ENCODE measurements around the gene ERG.

The ERG gene

DNA sequence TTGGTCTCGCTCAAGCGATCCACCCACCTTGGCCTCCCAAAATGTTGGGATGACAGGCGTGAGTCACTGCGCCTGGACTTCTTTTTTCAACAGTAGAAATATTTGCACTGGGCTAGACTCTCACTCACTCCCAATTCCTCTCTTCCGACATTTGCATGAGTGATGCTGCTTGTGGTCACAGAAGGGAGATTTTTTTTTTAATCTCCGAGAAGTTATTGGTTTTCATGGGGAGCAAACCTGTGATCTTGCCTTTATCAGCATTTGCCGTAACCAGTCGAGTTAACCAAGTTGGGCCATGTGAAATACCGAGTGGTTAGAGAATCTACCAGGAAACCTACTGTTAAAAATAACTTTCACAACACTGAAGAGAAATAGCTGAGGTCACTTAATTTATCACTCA lies 21.1 kb downstream of the ERG start:
- Histone ChIP-seq H3K27me3 (ENCODE audit: control insufficient read depth in 5 of 5, insufficient read depth in 4 of 5, low read length in 5 of 5) (peaks cover 0 to 16% (median 0%) of the 10 kb centered on the region in 5 donors), H3K9ac (ENCODE audit: low read length in 5 of 5) (no peak overlapping the region), H3K27ac (ENCODE audit: low read depth, low read length) (peak overlapping the region; percentile 38), H3K36me3 (ENCODE audit: control insufficient read depth in 5 of 5, insufficient read depth in 5 of 5, low read length in 5 of 5) (no peaks in the 10 kb centered on the region), H3K4me1 (ENCODE audit: control insufficient read depth in 5 of 5, insufficient read depth in 5 of 5, low read length in 5 of 5) (peaks cover 0 to 80% (median 0%) of the 10 kb centered on the region in 5 donors), H3K9me3 (ENCODE audit: control insufficient read depth in 5 of 5, low read length in 5 of 5) (no peaks in the 10 kb centered on the region), H3K4me3 (ENCODE audit: low read depth in 1 of 5, low read length in 5 of 5) (no peak overlapping the region)

DNA sequence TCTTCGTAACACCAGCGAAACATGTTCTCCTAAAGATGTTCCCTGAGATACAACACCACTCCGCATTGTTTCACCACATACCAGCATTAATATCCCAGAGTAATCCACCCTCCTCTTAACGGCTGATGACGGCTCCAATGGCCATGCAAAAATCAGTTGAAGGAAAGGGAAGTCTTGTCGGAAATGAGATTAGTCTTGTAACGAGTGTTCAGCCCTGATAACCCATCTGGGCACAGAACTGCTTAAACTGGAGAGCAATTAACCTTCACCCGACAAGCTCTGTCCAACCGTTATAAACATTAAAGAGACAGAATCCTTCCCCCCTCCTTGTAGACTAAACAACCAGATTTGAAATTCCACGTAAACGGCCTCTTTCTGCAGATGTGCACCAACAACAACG lies 21.9 kb downstream of the ERG start:
- Histone ChIP-seq H3K36me3 (ENCODE audit: control insufficient read depth in 5 of 5, insufficient read depth in 5 of 5, low read length in 5 of 5) (no peaks in the 10 kb centered on the region), H3K4me3 (ENCODE audit: low read depth in 1 of 5, low read length in 5 of 5) (peak overlapping the region in 1 of 5 donors; percentile 14), H3K9ac (ENCODE audit: low read length in 5 of 5) (no peak overlapping the region), H3K9me3 (ENCODE audit: control insufficient read depth in 5 of 5, low read length in 5 of 5) (no peaks in the 10 kb centered on the region), H3K27ac (ENCODE audit: low read depth, low read length) (peak overlapping the region; percentile 71), H3K4me1 (ENCODE audit: control insufficient read depth in 5 of 5, insufficient read depth in 5 of 5, low read length in 5 of 5) (peaks cover 0 to 83% (median 0%) of the 10 kb centered on the region in 5 donors), H3K27me3 (ENCODE audit: control insufficient read depth in 5 of 5, insufficient read depth in 4 of 5, low read length in 5 of 5) (peaks cover 0 to 16% (median 0%) of the 10 kb centered on the region in 5 donors)

DNA sequence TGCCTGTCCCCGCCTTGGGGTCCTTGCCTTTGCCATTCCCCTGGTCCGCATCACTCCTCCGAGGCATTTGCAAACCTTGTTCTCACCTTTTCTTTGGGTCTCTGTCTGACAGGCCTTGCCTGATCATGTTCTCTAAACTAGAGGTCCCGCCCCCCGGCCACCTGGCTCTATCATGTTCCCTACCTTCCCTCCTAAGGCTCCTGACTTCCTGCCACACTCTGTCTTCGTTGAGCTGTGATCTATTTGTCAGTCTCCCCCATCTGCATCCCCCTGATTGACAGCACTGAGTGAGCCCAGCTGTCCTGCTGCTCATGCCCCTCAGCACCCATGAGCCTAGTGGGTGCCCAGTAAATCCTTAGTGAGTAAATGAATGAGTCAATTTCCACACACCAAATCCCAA lies 22.8 kb downstream of the ERG start:
- Histone ChIP-seq H3K27me3 (ENCODE audit: control insufficient read depth in 5 of 5, insufficient read depth in 4 of 5, low read length in 5 of 5) (peaks cover 0 to 16% (median 0%) of the 10 kb centered on the region in 5 donors), H3K9me3 (ENCODE audit: control insufficient read depth in 5 of 5, low read length in 5 of 5) (no peaks in the 10 kb centered on the region), H3K4me3 (ENCODE audit: low read depth in 1 of 5, low read length in 5 of 5) (no peak overlapping the region), H3K27ac (ENCODE audit: low read depth, low read length) (peak overlapping the region; percentile 71), H3K4me1 (ENCODE audit: control insufficient read depth in 5 of 5, insufficient read depth in 5 of 5, low read length in 5 of 5) (peaks cover 0 to 89% (median 2%) of the 10 kb centered on the region in 5 donors), H3K9ac (ENCODE audit: low read length in 5 of 5) (peak overlapping the region in 1 of 5 donors; percentile 34), H3K36me3 (ENCODE audit: control insufficient read depth in 5 of 5, insufficient read depth in 5 of 5, low read length in 5 of 5) (no peaks in the 10 kb centered on the region)

DNA sequence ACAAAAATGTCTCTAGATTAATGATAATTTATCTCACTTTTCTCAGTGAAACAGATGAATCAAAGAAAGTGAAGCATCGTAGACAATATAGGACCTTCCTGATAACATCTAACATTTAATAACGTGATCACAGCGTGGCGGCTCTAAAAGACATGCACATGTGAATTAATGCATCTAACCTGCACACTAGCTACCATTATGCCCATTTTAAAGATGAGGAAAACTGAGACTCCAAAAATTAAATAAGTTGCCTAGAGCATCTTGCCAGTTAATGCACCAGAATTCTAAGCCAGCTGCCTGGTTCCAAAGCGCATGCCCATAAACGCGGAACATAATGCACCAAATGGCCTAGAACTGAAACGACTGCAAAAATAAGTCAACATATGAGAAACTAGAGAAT lies 23.5 kb downstream of the ERG start:
- H3K4me3 ChIP-seq (ENCODE audit: low read depth in 1 of 5, low read length in 5 of 5), result no peak overlapping the region
- peak overlapping the region in 1 of 5 donors; percentile 45 for H3K9ac ChIP-seq (ENCODE audit: low read length in 5 of 5)
- H3K4me1 ChIP-seq (ENCODE audit: control insufficient read depth in 5 of 5, insufficient read depth in 5 of 5, low read length in 5 of 5), result peaks cover 0 to 84% (median 2%) of the 10 kb centered on the region in 5 donors
- H3K27me3 ChIP-seq (ENCODE audit: control insufficient read depth in 5 of 5, insufficient read depth in 4 of 5, low read length in 5 of 5), result peaks cover 0 to 16% (median 0%) of the 10 kb centered on the region in 5 donors
- H3K9me3 ChIP-seq (ENCODE audit: control insufficient read depth in 5 of 5, low read length in 5 of 5), result no peaks in the 10 kb centered on the region
- H3K36me3 ChIP-seq (ENCODE audit: control insufficient read depth in 5 of 5, insufficient read depth in 5 of 5, low read length in 5 of 5), result no peaks in the 10 kb centered on the region
- peak overlapping the region; percentile 71 for H3K27ac ChIP-seq (ENCODE audit: low read depth, low read length)

DNA sequence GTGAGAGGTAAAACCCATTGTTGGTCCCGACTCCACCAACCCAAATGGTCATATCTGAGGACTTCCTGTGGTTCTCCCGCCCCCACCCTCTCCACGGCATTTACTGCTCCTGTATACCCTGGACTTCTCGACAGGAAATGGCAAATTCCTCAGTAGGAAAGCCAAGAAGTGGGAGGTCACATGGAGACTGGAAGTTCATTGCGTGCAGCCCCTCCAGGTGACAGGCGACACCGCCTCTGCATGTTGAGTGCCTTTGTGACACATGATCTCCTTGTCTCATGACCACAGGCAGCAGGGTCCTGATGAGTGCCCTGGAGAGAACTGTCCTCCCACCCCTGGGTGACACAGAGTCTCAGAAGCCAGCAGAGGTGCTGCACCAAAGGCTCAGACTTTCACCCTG lies 24.2 kb downstream of the ERG start:
- H3K27ac ChIP-seq (ENCODE audit: low read depth, low read length), result peak overlapping the region; percentile 64
- H3K4me3 ChIP-seq (ENCODE audit: low read depth in 1 of 5, low read length in 5 of 5), result no peak overlapping the region
- H3K9ac ChIP-seq (ENCODE audit: low read length in 5 of 5), result no peak overlapping the region
- no peaks in the 10 kb centered on the region for H3K9me3 ChIP-seq (ENCODE audit: control insufficient read depth in 5 of 5, low read length in 5 of 5)
- H3K36me3 ChIP-seq (ENCODE audit: control insufficient read depth in 5 of 5, insufficient read depth in 5 of 5, low read length in 5 of 5), result no peaks in the 10 kb centered on the region
- H3K4me1 ChIP-seq (ENCODE audit: control insufficient read depth in 5 of 5, insufficient read depth in 5 of 5, low read length in 5 of 5), result peaks cover 0 to 78% (median 2%) of the 10 kb centered on the region in 5 donors
- H3K27me3 ChIP-seq (ENCODE audit: control insufficient read depth in 5 of 5, insufficient read depth in 4 of 5, low read length in 5 of 5), result peaks cover 0 to 16% (median 0%) of the 10 kb centered on the region in 5 donors

DNA sequence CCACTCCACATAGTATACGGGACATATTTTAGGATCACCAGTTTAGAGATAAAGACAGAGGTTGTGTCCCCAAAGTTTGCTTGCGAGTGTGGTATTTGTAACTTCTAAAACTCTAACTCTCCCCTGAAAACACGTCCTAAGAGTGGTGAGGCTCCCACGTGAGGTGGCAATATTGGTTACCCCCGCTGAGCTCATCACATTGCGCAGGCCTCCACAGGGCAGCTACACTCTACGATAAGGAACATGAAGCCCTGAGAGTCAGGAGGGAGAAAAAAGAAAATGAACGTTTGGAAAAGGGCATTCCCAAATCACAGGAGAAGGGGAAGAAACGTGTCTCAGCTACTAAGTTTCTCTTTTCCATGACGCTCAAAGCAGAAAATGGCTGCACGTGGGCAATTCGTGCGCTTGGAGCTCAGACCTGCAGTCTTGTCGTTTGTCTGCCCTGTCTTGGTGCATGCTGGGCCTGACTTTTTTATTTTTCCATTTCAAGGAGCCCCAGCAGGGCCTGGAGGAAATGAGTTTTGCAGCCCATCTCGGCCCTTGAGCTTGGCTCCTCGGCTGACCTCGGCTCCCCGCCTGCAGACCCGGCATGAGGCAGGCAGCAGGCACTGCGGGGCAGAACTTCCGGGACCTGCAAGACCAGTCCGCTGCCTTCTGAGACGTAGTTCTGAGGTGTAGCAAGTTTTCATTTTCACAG lies 25.7 kb downstream of the ERG start:
- H3K27me3 ChIP-seq (ENCODE audit: control insufficient read depth in 5 of 5, insufficient read depth in 4 of 5, low read length in 5 of 5), result peaks cover 0 to 16% (median 0%) of the 10 kb centered on the region in 5 donors
- H3K9me3 ChIP-seq (ENCODE audit: control insufficient read depth in 5 of 5, low read length in 5 of 5), result no peaks in the 10 kb centered on the region
- H3K4me1 ChIP-seq (ENCODE audit: control insufficient read depth in 5 of 5, insufficient read depth in 5 of 5, low read length in 5 of 5), result peaks cover 0 to 66% (median 2%) of the 10 kb centered on the region in 5 donors
- no peaks in the 10 kb centered on the region for H3K36me3 ChIP-seq (ENCODE audit: control insufficient read depth in 5 of 5, insufficient read depth in 5 of 5, low read length in 5 of 5)
- H3K9ac ChIP-seq (ENCODE audit: low read length in 5 of 5), result no peak overlapping the region
- peak overlapping the region; percentile 57 for H3K27ac ChIP-seq (ENCODE audit: low read depth, low read length)
- H3K4me3 ChIP-seq (ENCODE audit: low read depth in 1 of 5, low read length in 5 of 5), result peak overlapping the region in 3 of 5 donors; percentile 29 to 36 (median 30)

DNA sequence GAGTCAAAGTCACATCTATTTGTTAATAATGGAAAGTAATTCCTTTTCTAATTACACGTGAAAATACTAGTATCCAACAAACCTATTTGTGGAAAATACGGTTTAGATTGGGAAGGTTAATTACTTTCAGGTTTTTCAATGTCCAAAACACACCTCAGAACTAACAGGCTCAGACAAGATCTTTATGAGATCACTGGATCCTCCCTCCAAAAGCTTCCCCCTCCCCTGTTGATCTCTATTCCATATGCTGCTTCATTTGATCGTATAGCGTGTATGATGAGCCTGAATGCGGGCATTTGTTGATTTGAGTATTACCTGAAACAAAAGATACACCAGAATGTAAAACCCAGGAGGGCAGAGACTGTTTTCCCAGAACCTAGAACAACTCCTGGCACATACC lies 26.5 kb downstream of the ERG start:
- no peak overlapping the region for H3K9ac ChIP-seq (ENCODE audit: low read length in 5 of 5)
- no peaks in the 10 kb centered on the region for H3K36me3 ChIP-seq (ENCODE audit: control insufficient read depth in 5 of 5, insufficient read depth in 5 of 5, low read length in 5 of 5)
- H3K9me3 ChIP-seq (ENCODE audit: control insufficient read depth in 5 of 5, low read length in 5 of 5), result no peaks in the 10 kb centered on the region
- H3K4me1 ChIP-seq (ENCODE audit: control insufficient read depth in 5 of 5, insufficient read depth in 5 of 5, low read length in 5 of 5), result peaks cover 0 to 65% (median 2%) of the 10 kb centered on the region in 5 donors
- no peak overlapping the region for H3K4me3 ChIP-seq (ENCODE audit: low read depth in 1 of 5, low read length in 5 of 5)
- peaks cover 0 to 14% (median 0%) of the 10 kb centered on the region in 5 donors for H3K27me3 ChIP-seq (ENCODE audit: control insufficient read depth in 5 of 5, insufficient read depth in 4 of 5, low read length in 5 of 5)
- H3K27ac ChIP-seq (ENCODE audit: low read depth, low read length), result peak overlapping the region; percentile 57

DNA sequence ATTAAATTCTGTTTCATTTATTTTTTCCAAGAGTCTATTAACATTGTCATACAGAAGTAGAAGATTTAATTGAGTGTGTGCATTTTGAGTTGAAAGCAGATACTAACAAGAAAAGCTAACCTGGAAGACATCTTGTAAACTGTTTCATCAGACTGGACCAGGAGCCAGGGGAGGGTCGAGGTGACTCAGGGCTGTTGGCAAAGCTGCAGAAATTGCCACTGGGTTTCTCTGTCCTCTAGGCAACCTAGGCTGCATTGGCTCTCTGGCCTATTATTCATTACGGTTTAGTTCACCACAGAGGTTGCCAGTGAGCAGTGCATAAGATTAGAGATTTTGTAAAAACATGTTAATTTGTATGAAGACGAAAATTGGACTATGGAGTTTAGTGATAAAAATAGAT lies 27.5 kb downstream of the ERG start:
- H3K4me1 ChIP-seq (ENCODE audit: control insufficient read depth in 5 of 5, insufficient read depth in 5 of 5, low read length in 5 of 5), result peaks cover 0 to 57% (median 2%) of the 10 kb centered on the region in 5 donors
- peaks cover 0 to 10% (median 0%) of the 10 kb centered on the region in 5 donors for H3K27me3 ChIP-seq (ENCODE audit: control insufficient read depth in 5 of 5, insufficient read depth in 4 of 5, low read length in 5 of 5)
- H3K36me3 ChIP-seq (ENCODE audit: control insufficient read depth in 5 of 5, insufficient read depth in 5 of 5, low read length in 5 of 5), result no peaks in the 10 kb centered on the region
- H3K4me3 ChIP-seq (ENCODE audit: low read depth in 1 of 5, low read length in 5 of 5), result no peak overlapping the region
- peak overlapping the region; percentile 57 for H3K27ac ChIP-seq (ENCODE audit: low read depth, low read length)
- no peak overlapping the region for H3K9ac ChIP-seq (ENCODE audit: low read length in 5 of 5)
- no peaks in the 10 kb centered on the region for H3K9me3 ChIP-seq (ENCODE audit: control insufficient read depth in 5 of 5, low read length in 5 of 5)

DNA sequence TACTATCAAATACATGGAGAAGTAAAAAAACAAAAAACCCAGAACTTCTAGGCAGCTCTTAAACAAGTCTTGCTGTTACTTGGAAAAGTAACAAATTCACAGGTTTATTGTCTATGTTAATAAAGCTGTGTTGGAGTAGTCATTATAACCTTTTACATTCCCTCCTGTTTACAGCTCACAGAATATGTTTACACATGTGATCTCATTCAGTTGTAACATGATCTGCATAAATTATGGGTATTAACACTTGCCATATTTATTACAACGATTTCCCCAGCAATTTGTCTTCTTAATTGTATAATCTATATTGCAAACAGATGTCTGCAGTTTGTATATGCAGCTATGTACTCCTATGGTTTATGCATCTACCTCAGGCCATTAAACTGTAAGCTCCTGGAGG lies 28.6 kb downstream of the ERG start:
- H3K27me3 ChIP-seq (ENCODE audit: control insufficient read depth in 5 of 5, insufficient read depth in 4 of 5, low read length in 5 of 5), result peaks cover 0 to 7% (median 0%) of the 10 kb centered on the region in 5 donors
- H3K36me3 ChIP-seq (ENCODE audit: control insufficient read depth in 5 of 5, insufficient read depth in 5 of 5, low read length in 5 of 5), result no peaks in the 10 kb centered on the region
- no peak overlapping the region for H3K9ac ChIP-seq (ENCODE audit: low read length in 5 of 5)
- no peak overlapping the region for H3K27ac ChIP-seq (ENCODE audit: low read depth, low read length)
- H3K4me3 ChIP-seq (ENCODE audit: low read depth in 1 of 5, low read length in 5 of 5), result no peak overlapping the region
- H3K4me1 ChIP-seq (ENCODE audit: control insufficient read depth in 5 of 5, insufficient read depth in 5 of 5, low read length in 5 of 5), result peaks cover 0 to 46% (median 2%) of the 10 kb centered on the region in 5 donors
- no peaks in the 10 kb centered on the region for H3K9me3 ChIP-seq (ENCODE audit: control insufficient read depth in 5 of 5, low read length in 5 of 5)

DNA sequence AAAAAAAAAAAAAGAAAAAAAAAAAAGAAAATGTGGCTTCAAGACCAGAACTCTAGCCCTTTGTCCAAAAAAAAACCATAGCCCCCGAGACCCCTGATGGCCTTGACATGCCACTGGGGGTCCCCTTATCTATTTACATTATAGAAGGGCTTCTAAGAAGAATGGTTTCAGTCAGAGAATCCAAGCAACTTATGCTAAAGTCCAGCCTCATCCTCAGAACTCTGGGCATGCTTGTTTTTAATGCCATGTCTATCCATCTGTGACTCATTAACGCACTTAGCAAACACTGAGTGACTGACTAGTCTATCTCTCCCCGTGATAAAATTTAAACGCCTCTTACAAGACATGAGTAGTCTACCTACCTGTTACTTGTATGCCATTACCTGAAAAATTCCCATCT lies 29.3 kb downstream of the ERG start:
- Histone ChIP-seq H3K4me3 (ENCODE audit: low read depth in 1 of 5, low read length in 5 of 5) (no peak overlapping the region), H3K36me3 (ENCODE audit: control insufficient read depth in 5 of 5, insufficient read depth in 5 of 5, low read length in 5 of 5) (no peaks in the 10 kb centered on the region), H3K9me3 (ENCODE audit: control insufficient read depth in 5 of 5, low read length in 5 of 5) (no peaks in the 10 kb centered on the region), H3K27ac (ENCODE audit: low read depth, low read length) (no peak overlapping the region), H3K27me3 (ENCODE audit: control insufficient read depth in 5 of 5, insufficient read depth in 4 of 5, low read length in 5 of 5) (peaks cover 0 to 4% (median 0%) of the 10 kb centered on the region in 5 donors), H3K4me1 (ENCODE audit: control insufficient read depth in 5 of 5, insufficient read depth in 5 of 5, low read length in 5 of 5) (peaks cover 0 to 42% (median 2%) of the 10 kb centered on the region in 5 donors), H3K9ac (ENCODE audit: low read length in 5 of 5) (no peak overlapping the region)

All from subcutaneous abdominal adipose tissue (tissue), 5 donors.